H1 (cell line): Measurements from ENCODE around the gene TMEM108. TPM values are rescaled to one million over a fixed set of nuclear protein-coding genes. Genes with fewer than 3 reads are reported as not detected.

ENCODE experiments used
- CTCF ChIA-PET: fragments of 300-600 bp; sonication (Branson Sonifier 250); formaldehyde crosslinking; loops from one replicate; lab custom pipeline; 2021; ENCODE audit not compliant: partially characterized antibody; lab: Charles Lee
- POLR2A ChIA-PET: fragments of 300-600 bp; sonication (Branson Sonifier 250); formaldehyde crosslinking; loops from one replicate; lab custom pipeline; 2021; ENCODE audit warnings: inconsistent platforms; ENCODE audit not compliant: partially characterized antibody; lab: Charles Lee
- DNase-seq, 2 experiments: peaks; one replicate each; pipeline versions ENCODE4 v3.0.0 to v3.0.0-alpha.2; 2010 to 2022; ENCODE audit warnings: low spot score in 2 of 2, low read depth in 1 of 2, mixed read lengths in 1 of 2
- FAIRE-seq: peaks from 2 replicates; lab custom pipeline; 2011; peaks lifted over from hg19 to GRCh38; lab: Jason Lieb, UNC
- H2AFZ ChIP-seq: 2 replicates; pipeline ENCODE4 v1.8.1; 2012; ENCODE audit warnings: low read length, inconsistent platforms
- H2AK5ac ChIP-seq: 2 replicates; pipeline ENCODE4 v1.6.1; 2013; ENCODE audit warnings: low read depth, low read length
- H2BK120ac ChIP-seq: replicated peaks from 2 replicates; pipeline ENCODE3; 2013; ENCODE audit warnings: low read depth, low read length, inconsistent platforms
- H2BK12ac ChIP-seq: 2 replicates; pipeline ENCODE4 v1.6.1; 2013; ENCODE audit warnings: low read depth, low read length
- H2BK15ac ChIP-seq: 2 replicates; pipeline ENCODE4 v1.6.1; 2013; ENCODE audit warnings: low read length
- H2BK20ac ChIP-seq: 2 replicates; pipeline ENCODE4 v1.6.1; 2013; ENCODE audit warnings: low read length
- H2BK5ac ChIP-seq: 2 replicates; pipeline ENCODE4 v1.6.1; 2013; ENCODE audit warnings: low read depth, low read length
- H3K14ac ChIP-seq: 2 replicates; pipeline ENCODE4 v1.6.1; 2013; ENCODE audit warnings: inconsistent platforms; ENCODE audit not compliant: insufficient read length
- H3K18ac ChIP-seq: 2 replicates; pipeline ENCODE4 v1.6.1; 2013; ENCODE audit warnings: low read length; ENCODE audit errors: extremely low read depth
- H3K23ac ChIP-seq: 2 replicates; pipeline ENCODE4 v1.6.1; 2013; ENCODE audit warnings: inconsistent platforms; ENCODE audit not compliant: insufficient read length
- H3K23me2 ChIP-seq: 2 replicates; pipeline ENCODE4 v1.6.1; 2013; ENCODE audit warnings: low read depth, low read length
- H3K27ac ChIP-seq: 2 replicates; pipeline ENCODE4 v1.6.1; 2011; ENCODE audit warnings: low read depth, low read length, inconsistent platforms
- H3K27me3 ChIP-seq, 4 experiments: replicated peaks in 1 of 4; 1 replicate in 1 of 4; 2 replicates in 3 of 4; pipeline versions ENCODE4 v1.6.1 to v1.8.1; 2011 to 2013; ENCODE audit warnings: low read length in 3 of 4, mild to moderate bottlenecking in 3 of 4, inconsistent platforms in 2 of 4, mixed read lengths in 2 of 4, moderate library complexity in 1 of 4; ENCODE audit not compliant: control insufficient read depth in 3 of 4, insufficient read depth in 3 of 4; ENCODE audit errors: extremely low read depth in 1 of 4
- H3K36me3 ChIP-seq, 4 experiments: 2 replicates each; pipeline versions ENCODE4 v1.6.1 to v1.8.1; 2011 to 2013; ENCODE audit warnings: mild to moderate bottlenecking in 4 of 4, low read length in 3 of 4, moderate library complexity in 2 of 4, control low read depth in 1 of 4, inconsistent platforms in 1 of 4; ENCODE audit not compliant: insufficient read depth in 4 of 4, control insufficient read depth in 2 of 4
- H3K4ac ChIP-seq: replicated peaks from 2 replicates; pipeline ENCODE3; 2013; ENCODE audit warnings: low read length, low read depth, mixed read lengths, inconsistent platforms; ENCODE audit not compliant: insufficient read length
- H3K4me1 ChIP-seq, 4 experiments: replicated peaks in 1 of 4; 1 replicate in 1 of 4; 2 replicates in 3 of 4; pipeline versions ENCODE4 v1.6.1 to v1.8.1; 2011 to 2013; ENCODE audit warnings: low read length in 3 of 4, inconsistent platforms in 2 of 4, mixed read lengths in 1 of 4; ENCODE audit not compliant: insufficient read depth in 4 of 4, control insufficient read depth in 3 of 4
- H3K4me2 ChIP-seq, 2 experiments: 2 replicates each; pipeline versions ENCODE4 v1.6.1 to v1.8.1; 2011 to 2013; ENCODE audit warnings: low read depth in 2 of 2, low read length in 2 of 2, control low read depth in 1 of 2, inconsistent platforms in 1 of 2, mild to moderate bottlenecking in 1 of 2; ENCODE audit not compliant: insufficient read depth in 1 of 2
- H3K4me3 ChIP-seq, 4 experiments: fragments of 200-600, 300-600 bp in 1 of 4; sonication (generic), shearing (Covaris generic), sonication (Bioruptor Twin) in 1 of 4; 2 replicates each; pipeline versions ENCODE4 v1.5.1 to v1.8.1; 2011 to 2016; ENCODE audit warnings: low read length in 4 of 4, low read depth in 3 of 4, control low read depth in 2 of 4, inconsistent platforms in 2 of 4, mild to moderate bottlenecking in 2 of 4, mixed read lengths in 1 of 4, moderate library complexity in 1 of 4; ENCODE audit not compliant: insufficient read depth in 2 of 4; ENCODE audit errors: extremely low read depth in 1 of 4
- H3K56ac ChIP-seq: replicated peaks from 2 replicates; pipeline ENCODE3; 2013; ENCODE audit warnings: low read depth, mild to moderate bottlenecking, mixed read lengths, low read length, inconsistent platforms; ENCODE audit not compliant: insufficient read length
- H3K79me1 ChIP-seq: 2 replicates; pipeline ENCODE4 v1.6.1; 2013; ENCODE audit warnings: low read depth, low read length, control low read depth
- H3K79me2 ChIP-seq, 2 experiments: 2 replicates each; pipeline versions ENCODE4 v1.6.1 to v1.8.1; 2012 to 2013; ENCODE audit warnings: low read length in 2 of 2, mild to moderate bottlenecking in 2 of 2, inconsistent platforms in 1 of 2; ENCODE audit not compliant: insufficient read depth in 2 of 2, control insufficient read depth in 1 of 2
- H3K9ac ChIP-seq, 4 experiments: replicated peaks in 1 of 4; 1 replicate in 1 of 4; 2 replicates in 3 of 4; pipeline versions ENCODE4 v1.6.1 to v1.8.1; 2011 to 2013; ENCODE audit warnings: low read depth in 3 of 4, low read length in 3 of 4, control low read depth in 2 of 4, mild to moderate bottlenecking in 2 of 4, moderate library complexity in 2 of 4, inconsistent platforms in 1 of 4; ENCODE audit errors: extremely low read depth in 1 of 4
- H3K9me3 ChIP-seq, 2 experiments: 2 replicates each; pipeline versions ENCODE4 v1.6.1 to v1.8.1; 2012 to 2013; ENCODE audit warnings: mild to moderate bottlenecking in 2 of 2, moderate library complexity in 2 of 2, control low read depth in 1 of 2, inconsistent platforms in 1 of 2, low read depth in 1 of 2, low read length in 1 of 2, mixed read lengths in 1 of 2; ENCODE audit not compliant: insufficient read depth in 2 of 2
- H4K20me1 ChIP-seq, 2 experiments: replicated peaks in 1 of 2; 2 replicates each; pipeline versions ENCODE3 to v1.8.1; 2011 to 2013; ENCODE audit warnings: inconsistent platforms in 2 of 2, low read length in 2 of 2, mild to moderate bottlenecking in 1 of 2; ENCODE audit not compliant: insufficient read depth in 2 of 2, control insufficient read depth in 1 of 2
- H4K5ac ChIP-seq: 2 replicates; pipeline ENCODE4 v1.6.1; 2013; ENCODE audit warnings: low read length, low read depth, mixed read lengths, inconsistent platforms; ENCODE audit not compliant: insufficient read length
- H4K8ac ChIP-seq: 2 replicates; pipeline ENCODE4 v1.8.0; 2013; ENCODE audit warnings: mild to moderate bottlenecking, moderate library complexity, low read length, inconsistent platforms; ENCODE audit not compliant: insufficient read depth; ENCODE audit errors: extremely low read depth
- H4K91ac ChIP-seq: replicated peaks from 2 replicates; pipeline ENCODE3; 2013; ENCODE audit warnings: low read length, mixed read lengths, inconsistent platforms; ENCODE audit not compliant: insufficient read length
- CBX5 ChIP-seq: fragments of 300-800, 300-1000 bp; sonication (generic); IDR thresholded peaks from 2 replicates; pipeline ENCODE4 v1.7.1; 2016; ENCODE audit warnings: antibody characterized with exemption, low read length, low read depth
- EGR1 ChIP-seq: IDR thresholded peaks from 2 replicates; pipeline ENCODE4 v1.6.1; 2011; ENCODE audit warnings: low read depth, low read length, borderline replicate concordance
- EP300 ChIP-seq, 2 experiments: IDR thresholded peaks; 1 replicate in 1 of 2; 2 replicates in 1 of 2; pipeline ENCODE4 v1.6.1; 2011 to 2012; ENCODE audit warnings: low read depth in 2 of 2, low read length in 2 of 2, mild to moderate bottlenecking in 2 of 2, borderline replicate concordance in 1 of 2, inconsistent platforms in 1 of 2, moderate library complexity in 1 of 2
- GABPA ChIP-seq: IDR thresholded peaks from 2 replicates; pipeline ENCODE4 v1.6.1; 2011; ENCODE audit warnings: mild to moderate bottlenecking, low read length, moderate library complexity, borderline replicate concordance; ENCODE audit not compliant: insufficient read depth
- KDM4A ChIP-seq: IDR thresholded peaks from one replicate; pipeline ENCODE4 v1.7.1; 2012; ENCODE audit warnings: low read depth, mild to moderate bottlenecking, moderate library complexity, low read length, inconsistent platforms; ENCODE audit not compliant: severe bottlenecking
- PHF8 ChIP-seq: fragments of 200-600 bp; sonication (generic); conservative IDR thresholded peaks from 2 replicates; pipeline ENCODE4 v1.7.1; 2012; ENCODE audit warnings: low read depth, mild to moderate bottlenecking, inconsistent platforms, low read length, moderate library complexity
- WGBS, 2 experiments: shearing (Covaris generic) in 1 of 2; methylation state at CpG; one replicate each; pipeline versions ENCODE4 v1.1.6 to v1.1.7; 2013 to 2015; ENCODE audit warnings: low lambda C conversion rate in 2 of 2, mixed read lengths in 2 of 2, inconsistent platforms in 1 of 2, low coverage in 1 of 2, missing lambda C conversion rate in 1 of 2; ENCODE audit not compliant: insufficient replicate concordance in 2 of 2, insufficient coverage in 1 of 2, insufficient read length in 1 of 2; ENCODE audit errors: extremely low coverage in 1 of 2, missing lambda C conversion rate in 1 of 2; 5-methylcytosine and 5-hydroxymethylcytosine counted together
- polyA plus RNA-seq, 7 experiments: library from polyadenylated mRNA; depleted of rRNA in 3 of 7; stranded (reverse) in 5 of 7; unstranded in 2 of 7; fragments of >200 nt in 5 of 7; fragments of 200-250 nt in 2 of 7; gene quantifications; 1 replicate in 5 of 7; 2 replicates in 1 of 7; 4 replicates in 1 of 7; pipeline versions ENCODE4 v1.2.1 to v1.2.3, GENCODE V29; 2011 to 2013; ENCODE audit warnings: missing spikeins in 2 of 7, mixed read lengths in 2 of 7
- total RNA-seq: library from RNA; stranded (reverse); fragmentation: NEBNext Ultra II Directional; extraction: Animal tissue kit (Norgen Biotek cat#: 25700); gene quantifications from 2 replicates; pipeline ENCODE4 v1.2.1, GENCODE V29; 2021
- TF ChIP-seq, protein P1 (sequence below): IDR thresholded peaks from 2 replicates; pipeline ENCODE4 v1.6.1; 2011; ENCODE audit warnings: low read depth, mild to moderate bottlenecking, low read length; ENCODE audit not compliant: insufficient read depth

The TMEM108 gene
- total and polyA plus RNA-seq, 2 of the 8 experiments (the other 6 are each of a cell fraction or from before 2014, with no cell fraction given), result 14.3 to 16.2 TPM

DNA sequence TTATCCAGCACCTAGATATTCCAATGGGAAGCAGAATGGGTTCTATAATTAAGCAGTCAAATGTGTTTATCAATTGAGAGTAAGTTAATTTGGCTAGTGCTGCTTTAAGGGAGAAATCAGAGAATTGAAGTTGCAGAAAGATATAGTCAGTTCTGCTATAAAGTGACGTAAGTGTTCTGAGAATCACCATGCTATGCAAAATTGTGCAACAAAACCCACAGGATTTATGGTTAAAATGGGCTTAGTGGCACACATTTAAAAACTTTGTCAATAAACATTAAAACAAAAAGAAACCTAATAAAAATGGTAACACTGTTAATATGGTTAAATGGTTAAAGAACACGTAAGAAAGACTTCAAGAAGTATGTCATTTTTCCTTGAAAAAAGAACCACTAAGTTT lies 74.5 kb downstream of the TMEM108 start:
- TF ChIP-seq, protein P1, sequence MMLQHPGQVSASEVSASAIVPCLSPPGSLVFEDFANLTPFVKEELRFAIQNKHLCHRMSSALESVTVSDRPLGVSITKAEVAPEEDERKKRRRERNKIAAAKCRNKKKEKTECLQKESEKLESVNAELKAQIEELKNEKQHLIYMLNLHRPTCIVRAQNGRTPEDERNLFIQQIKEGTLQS, result no peak
- no peak for TF ChIP-seq PHF8
- TF ChIP-seq GABPA, result no peak
- TF ChIP-seq KDM4A, result no peak
- TF ChIP-seq EGR1, result no peak
- no peak for TF ChIP-seq EP300 (IDR thresholded peaks at IDR 0.05; ENCODE audit: borderline replicate concordance in 1 of 2, low read depth in 2 of 2, low read length in 2 of 2)
- TF ChIP-seq CBX5, result no peak
- no peak overlapping the region for H2BK20ac ChIP-seq
- no peaks in the 10 kb centered on the region for H3K23me2 ChIP-seq
- no peak overlapping the region for H2BK15ac ChIP-seq
- no peak overlapping the region for H4K8ac ChIP-seq
- CTCF ChIA-PET, result no interaction called here
- H4K5ac ChIP-seq, result no peak overlapping the region
- no peak overlapping the region for H3K56ac ChIP-seq
- FAIRE-seq (no peak), DNase-seq (no peak)
- no peaks in the 10 kb centered on the region; the same call in 1 of the 2 replicates for H3K79me1 ChIP-seq
- H4K20me1 ChIP-seq, result peaks cover 0 to 2% of the 10 kb centered on the region in 2 experiments
- H2BK120ac ChIP-seq, result no peak overlapping the region
- H3K9ac ChIP-seq, result no peak overlapping the region
- no peaks in the 10 kb centered on the region for H3K27me3 ChIP-seq
- H3K4me3 ChIP-seq, result no peak overlapping the region
- H2AK5ac ChIP-seq, result no peak overlapping the region
- no peak overlapping the region for H3K14ac ChIP-seq
- no peaks in the 10 kb centered on the region for H3K36me3 ChIP-seq
- H3K9me3 ChIP-seq, result no peaks in the 10 kb centered on the region
- WGBS, 2 experiments, result 100% methylated on average over 2 of the region's 2 CpGs; no CpG with 5 or more reads in 1 of the 2 experiments
- H2BK12ac ChIP-seq, result no peak overlapping the region
- no peak overlapping the region for H3K4me2 ChIP-seq
- no peak overlapping the region for H3K18ac ChIP-seq
- POLR2A ChIA-PET, result no interaction called here
- no peak overlapping the region for H3K4ac ChIP-seq
- H3K4me1 ChIP-seq, result peaks cover 2 to 4% (median 3%) of the 10 kb centered on the region in 4 experiments; a peak in 5 of 7 replicates
- no peak overlapping the region for H4K91ac ChIP-seq
- no peak overlapping the region for H3K23ac ChIP-seq
- H3K79me2 ChIP-seq, result 0 out of 4 replicates have a peak, but pooled peaks cover 0 to 3% of the 10 kb centered on the region in 2 experiments
- no peak overlapping the region for H2BK5ac ChIP-seq
- no peak overlapping the region for H3K27ac ChIP-seq
- H2AFZ ChIP-seq, result no peak overlapping the region
